ENCODE data around the gene RSU1.
"Not testable (repeated sequence)": the region's sequence is repeated elsewhere in the genome, so short reads cannot be mapped to it uniquely, and the experiment has no call there.

Gene RSU1

DNA sequence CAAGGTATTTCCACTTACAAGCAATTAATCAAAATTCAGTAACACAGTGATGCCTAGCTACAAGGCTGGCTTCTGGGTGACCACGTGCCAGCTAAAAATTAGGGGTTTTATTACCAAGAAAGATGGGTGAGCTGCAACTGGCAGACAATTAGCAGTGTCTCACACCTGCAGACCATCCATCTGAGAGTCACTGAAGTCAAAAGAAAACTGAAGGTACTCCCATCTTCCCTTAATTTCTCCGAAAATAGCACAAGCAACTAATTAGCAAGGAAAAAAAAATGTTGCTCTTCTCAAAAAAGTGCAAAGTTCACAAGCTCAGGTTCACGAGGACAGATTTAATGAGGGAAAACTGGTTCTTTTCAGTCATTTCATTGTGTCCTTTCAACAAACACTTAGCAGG is 28.4 kb downstream of the RSU1 start:
- in situ Hi-C loops (cut with MboI; ENCODE audit: low sequenced_read_pairs), result loop anchor here (25.0 kb wide), 1 partner anchor 901 kb away; no protein-coding TSS in a partner anchor

DNA sequence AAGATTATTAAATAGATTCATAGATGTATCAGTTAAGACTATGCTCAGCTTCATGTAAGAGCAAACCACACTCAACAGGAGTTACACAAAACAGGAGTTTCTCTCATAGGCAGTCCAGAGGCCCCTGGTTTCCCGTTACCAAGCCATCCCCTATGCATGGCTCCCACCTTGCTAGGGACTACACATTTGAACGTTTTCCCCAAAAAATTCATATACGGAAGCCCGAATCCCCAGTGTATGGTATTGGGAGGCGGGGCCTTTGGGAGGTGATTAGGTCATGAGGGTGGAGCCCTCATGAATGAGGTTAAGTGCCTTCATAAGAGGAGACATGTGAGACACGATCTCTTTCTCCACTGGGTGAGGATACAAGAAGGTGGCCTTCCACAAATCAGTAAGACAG is 29.1 kb downstream of the RSU1 start:
- in situ Hi-C loops (cut with MboI; ENCODE audit: low sequenced_read_pairs), result loop anchor here (25.0 kb wide), 1 partner anchor 901 kb away; no protein-coding TSS in a partner anchor

DNA sequence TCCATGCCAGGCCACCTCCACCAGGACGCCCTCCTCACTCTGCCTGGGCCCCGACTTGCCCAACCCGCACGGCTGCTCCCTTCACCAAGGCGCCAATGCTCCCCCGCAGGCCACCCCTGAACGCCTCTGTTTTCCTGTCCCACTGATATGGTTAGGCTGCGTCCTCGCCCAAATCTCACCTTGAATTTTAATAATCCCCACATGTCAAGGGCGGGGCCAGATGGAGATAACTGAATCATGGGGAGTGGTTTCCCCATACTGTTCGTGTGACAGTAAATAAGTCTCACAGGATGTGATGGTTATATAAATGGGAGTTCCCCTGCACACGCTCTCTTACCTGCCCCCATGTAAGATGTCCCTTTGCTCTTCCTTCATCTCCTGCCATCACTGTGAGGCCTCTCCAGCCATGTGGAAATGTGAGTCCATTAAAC is 29.8 kb downstream of the RSU1 start:
- in situ Hi-C loops (cut with MboI; ENCODE audit: low sequenced_read_pairs), result loop anchor here (25.0 kb wide), 1 partner anchor 900 kb away; no protein-coding TSS in a partner anchor

DNA sequence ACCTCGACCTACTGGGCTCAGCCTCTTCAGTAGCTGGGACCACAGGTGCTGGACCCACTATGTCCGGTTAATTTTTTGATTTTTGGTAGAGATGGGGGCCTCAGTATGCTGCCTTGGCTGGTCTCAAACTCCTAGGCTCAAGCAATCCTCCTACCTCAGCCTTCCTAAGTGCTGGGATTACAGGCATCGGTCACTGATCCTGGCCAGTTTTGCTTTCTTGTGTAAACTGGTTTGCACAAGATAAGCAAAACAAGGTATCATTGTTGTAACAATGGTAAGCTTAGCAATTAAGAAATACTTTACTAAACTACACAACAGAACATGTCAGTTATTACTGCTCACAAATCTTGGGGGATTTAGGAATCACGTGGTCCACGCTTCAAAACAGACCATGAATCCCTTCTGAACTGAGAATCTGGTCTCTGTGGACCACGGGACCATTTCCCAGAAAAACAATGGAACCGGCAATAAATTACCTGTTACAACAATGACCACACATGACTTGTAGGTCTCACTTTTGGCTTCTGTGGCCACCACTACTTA is 36.8 kb downstream of the RSU1 start:
- in situ Hi-C loops (cut with MboI; ENCODE audit: low sequenced_read_pairs), result loop anchor here (25.0 kb wide), 1 partner anchor 893 kb away; no protein-coding TSS in a partner anchor

DNA sequence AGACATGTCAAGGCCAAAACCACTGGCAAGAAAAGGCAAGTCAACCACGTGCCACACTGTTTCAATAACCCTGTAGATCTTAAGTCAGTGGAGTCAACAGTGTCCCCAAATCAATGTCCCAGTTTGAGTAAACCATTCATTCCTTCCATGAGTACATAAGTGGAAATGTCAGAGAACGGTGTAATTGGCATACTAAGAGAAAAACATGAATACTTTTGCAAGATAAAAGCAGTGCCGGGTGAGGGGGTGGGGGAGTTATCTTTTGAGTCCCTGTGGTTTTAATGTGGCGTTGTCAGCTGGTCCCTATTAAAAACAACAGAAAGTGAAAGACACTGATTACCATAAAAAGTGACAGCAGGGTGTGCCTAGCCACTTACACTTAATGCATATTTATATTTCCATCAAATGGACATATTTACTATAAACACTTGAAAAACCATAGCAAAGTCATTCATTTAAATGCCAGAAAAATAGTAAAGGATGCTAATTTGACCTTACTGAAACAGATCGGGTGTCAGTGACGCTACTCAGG is 37.8 kb downstream of the RSU1 start:
- in situ Hi-C loops (cut with MboI; ENCODE audit: low sequenced_read_pairs), result loop anchor here (25.0 kb wide), 1 partner anchor 892 kb away; no protein-coding TSS in a partner anchor

DNA sequence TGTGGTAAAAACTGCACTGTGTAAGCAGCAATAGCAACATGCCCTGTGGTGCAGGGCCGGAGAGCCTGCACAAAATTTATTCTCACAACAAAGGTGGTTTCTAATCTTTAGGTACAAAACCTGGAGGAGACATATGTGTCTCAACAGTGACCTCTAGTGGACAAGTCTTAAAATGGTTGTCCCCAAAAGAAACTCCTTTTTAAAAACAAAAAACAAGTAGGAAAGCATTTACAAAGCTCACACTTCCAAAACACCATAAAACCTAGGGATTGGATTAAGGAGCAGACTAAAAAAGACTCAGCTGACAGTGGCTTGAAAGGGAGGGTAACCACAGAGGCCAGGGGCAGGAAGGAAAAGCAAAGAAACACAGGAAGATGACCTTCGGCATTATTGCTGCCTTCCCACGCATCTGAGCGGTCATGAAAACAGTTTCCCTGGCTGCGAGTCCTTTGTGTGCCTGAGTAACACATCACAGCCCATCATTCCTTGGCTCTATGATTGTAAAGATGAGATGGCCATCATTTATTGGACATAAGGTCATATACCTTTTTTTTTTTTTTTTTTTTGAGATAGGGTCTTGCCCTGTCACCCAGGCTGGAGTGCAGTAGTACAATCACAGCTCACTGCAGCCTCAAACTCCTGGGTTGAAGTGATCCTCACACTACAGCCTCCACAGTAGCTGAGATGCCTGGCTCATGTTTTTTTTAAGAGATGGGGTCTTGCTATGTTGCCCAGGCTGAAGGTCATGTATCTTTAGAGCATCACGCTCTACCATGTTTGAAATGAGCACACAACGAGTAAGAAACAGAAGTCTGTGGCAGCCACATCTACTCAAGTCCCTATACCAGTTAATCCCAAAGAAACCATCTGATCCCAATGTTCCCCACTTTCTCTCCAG is 39.5 kb downstream of the RSU1 start:
- in situ Hi-C loops (cut with MboI; ENCODE audit: low sequenced_read_pairs), result loop anchor here (25.0 kb wide), 1 partner anchor 890 kb away; no protein-coding TSS in a partner anchor

DNA sequence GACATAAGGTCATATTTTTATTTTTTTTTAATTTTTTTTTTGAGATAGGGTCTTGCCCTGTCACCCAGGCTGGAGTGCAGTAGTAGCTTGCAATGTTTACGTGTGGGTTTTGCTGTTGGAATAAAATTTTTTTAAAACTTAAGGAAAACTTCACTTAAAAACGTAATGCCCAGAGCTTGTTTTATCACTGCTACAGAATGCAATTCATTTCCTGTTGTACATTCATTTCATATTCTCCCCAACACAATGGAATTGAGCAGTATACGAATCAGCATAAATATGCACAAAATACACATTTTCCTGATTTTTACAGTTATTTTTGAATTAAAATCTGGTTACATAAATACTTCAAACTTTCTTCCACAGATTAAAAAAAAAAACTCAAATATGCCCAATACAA is 40.3 kb downstream of the RSU1 start:
- in situ Hi-C loops (cut with MboI; ENCODE audit: low sequenced_read_pairs), result loop anchor here (25.0 kb wide), 1 partner anchor 890 kb away; no protein-coding TSS in a partner anchor

DNA sequence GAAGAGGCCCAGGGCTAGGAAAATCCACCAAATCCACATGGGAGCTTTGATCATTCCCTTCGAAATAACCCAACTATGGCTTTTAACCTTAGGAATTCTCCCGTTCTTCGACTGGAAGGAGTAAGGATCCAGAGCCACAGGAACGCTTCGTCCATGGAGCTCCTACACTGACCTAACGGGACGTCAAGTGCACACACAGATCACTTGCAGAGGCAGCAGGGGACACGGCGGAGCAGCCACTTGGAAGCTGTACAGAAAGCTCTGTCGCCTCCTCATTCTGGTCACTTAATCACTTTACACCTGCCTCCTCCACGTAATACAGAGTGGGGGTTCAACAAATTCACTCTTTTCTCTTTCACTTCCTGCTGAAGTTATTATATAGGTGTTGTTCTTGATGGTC is 43.9 kb downstream of the RSU1 start:
- in situ Hi-C loops (cut with MboI; ENCODE audit: low sequenced_read_pairs), result no loop called here

DNA sequence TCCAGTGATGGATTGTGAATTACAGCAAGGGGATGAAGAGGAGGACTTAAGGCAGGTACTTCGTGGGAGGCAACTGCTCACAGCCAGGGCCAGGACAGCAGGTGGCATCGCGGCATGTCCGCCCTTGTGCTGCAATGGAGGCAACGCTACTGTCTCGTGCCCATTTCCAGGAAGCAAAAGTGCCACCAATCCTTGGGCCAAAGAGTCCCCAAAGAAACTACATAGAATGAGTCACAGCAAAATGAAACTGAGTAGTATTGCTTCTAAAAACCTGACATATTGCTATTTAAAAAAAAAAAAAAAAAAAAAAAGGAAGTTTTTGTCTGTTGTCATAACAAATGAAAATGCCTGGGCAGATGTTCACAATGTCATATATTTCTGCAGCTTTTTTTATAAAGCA is 46.6 kb downstream of the RSU1 start:
- in situ Hi-C loops (cut with MboI; ENCODE audit: low sequenced_read_pairs), result no loop called here

DNA sequence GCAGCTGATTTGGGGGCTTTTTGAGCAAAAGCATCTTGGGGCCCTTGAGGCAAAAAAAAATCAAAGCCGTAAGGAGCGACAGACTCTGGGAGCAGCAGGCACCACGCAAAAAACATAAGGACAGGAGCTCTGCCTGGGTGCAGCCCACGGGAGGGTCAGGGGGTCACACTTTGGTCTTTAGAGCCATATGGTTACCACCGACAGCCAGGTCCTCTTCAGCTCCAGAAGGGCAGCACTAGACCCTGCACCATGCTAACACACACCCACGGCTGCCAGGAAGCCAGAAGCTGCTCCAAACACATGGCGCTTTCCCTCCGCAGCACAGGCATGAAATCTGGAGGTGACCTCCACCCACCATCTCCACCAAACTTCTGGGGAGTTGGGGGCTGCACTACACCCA is 47.1 kb downstream of the RSU1 start:
- in situ Hi-C loops (cut with MboI; ENCODE audit: low sequenced_read_pairs), result no loop called here

DNA sequence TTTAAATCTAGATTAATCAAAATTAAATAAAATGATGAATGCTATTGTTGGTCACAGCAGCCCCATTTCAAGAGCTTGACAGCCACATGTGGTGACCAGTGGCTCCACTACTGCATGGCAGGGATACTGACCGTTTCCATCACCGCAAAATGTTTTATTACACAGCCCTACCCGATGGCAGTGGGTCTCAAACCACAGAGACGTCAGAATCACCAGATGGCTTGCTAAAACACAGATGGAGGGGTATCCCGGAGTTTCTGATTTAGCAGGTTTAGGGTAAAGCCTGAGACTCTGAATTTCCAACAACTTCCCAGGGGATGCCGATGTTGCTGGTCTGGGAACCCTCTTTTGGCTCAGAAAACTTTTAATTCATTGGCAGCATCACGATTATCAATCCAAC is 47.9 kb downstream of the RSU1 start:
- in situ Hi-C loops (cut with MboI; ENCODE audit: low sequenced_read_pairs), result no loop called here

DNA sequence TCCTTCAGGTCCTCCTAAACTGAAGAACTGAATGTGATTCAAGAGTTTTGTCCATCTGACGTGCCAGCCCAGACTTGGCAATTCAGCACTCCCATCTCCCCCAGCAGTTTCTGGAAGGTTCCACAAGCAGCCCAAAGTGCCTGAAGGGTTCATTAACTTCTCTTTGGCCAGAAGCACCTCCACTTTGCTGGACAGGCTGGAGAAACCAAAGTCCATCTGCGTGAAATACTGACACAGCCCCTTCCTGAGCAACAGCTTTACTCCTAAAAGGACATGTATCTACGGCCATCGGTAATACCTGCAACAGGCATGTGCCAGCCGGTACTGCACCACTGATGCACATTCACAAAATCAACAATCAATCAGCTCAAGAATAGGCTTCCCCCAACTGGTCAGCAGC is 48.5 kb downstream of the RSU1 start:
- in situ Hi-C loops (cut with MboI; ENCODE audit: low sequenced_read_pairs), result no loop called here

DNA sequence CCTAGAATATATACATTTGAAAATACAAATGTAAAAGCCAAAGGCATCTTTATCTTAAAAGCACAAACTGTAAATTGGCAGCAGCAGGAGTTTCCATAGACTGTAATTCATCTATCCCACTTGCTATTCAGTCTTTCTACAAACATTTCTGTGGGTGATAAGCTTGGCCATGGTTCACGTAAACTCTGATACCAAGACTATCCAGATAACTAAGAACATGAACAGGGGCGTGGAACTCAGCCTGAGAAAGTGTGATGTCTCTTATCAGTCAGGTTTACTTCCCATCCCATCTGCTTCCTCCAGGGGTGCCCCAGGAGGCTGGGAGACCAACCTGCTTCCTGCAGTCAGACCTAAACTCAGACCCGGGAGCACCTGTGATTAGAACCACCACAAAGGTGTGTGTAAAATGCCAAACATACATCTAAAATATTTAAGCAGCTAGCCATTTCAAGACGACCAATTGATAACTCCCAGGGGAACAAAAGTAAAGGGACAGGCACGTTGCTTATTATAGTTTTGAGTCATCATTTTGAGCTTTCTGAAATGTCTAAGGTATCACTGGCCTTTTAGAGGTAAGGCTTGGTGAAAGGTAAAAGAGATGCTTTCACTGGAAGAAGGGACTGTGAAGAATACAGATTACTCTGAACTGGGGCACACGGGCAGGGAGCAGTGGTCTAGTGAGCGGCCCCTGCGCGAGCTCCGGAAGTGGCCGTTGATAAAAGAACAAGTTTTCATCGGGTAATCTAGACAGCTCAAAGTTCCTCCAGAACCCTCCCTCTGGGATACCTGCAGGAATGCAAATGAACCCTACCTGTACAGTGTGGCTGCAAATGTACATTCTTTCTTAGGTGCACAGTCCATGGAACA is 51.5 kb downstream of the RSU1 start:
- in situ Hi-C loops (cut with MboI; ENCODE audit: low sequenced_read_pairs), result no loop called here

DNA sequence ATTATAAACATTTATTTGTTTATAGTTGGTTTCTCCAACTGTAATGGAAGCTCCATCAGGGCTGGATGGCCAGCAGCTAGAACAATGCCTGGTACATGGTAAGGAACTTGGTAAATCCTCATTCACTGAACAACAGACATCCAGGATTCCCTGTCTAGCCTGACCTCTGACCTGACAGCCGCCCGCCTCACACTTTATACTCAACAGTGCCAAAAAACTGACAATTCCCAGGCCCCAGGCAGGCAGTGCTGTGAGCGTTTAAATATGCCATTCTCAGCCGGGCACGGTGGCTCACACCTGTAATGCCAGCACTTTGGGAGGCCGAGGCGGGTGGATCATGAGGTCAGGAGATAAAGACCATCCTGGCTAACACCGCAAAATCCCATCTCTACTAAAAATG is 55.9 kb downstream of the RSU1 start:
- in situ Hi-C loops (cut with MboI; ENCODE audit: low sequenced_read_pairs), result no loop called here

DNA sequence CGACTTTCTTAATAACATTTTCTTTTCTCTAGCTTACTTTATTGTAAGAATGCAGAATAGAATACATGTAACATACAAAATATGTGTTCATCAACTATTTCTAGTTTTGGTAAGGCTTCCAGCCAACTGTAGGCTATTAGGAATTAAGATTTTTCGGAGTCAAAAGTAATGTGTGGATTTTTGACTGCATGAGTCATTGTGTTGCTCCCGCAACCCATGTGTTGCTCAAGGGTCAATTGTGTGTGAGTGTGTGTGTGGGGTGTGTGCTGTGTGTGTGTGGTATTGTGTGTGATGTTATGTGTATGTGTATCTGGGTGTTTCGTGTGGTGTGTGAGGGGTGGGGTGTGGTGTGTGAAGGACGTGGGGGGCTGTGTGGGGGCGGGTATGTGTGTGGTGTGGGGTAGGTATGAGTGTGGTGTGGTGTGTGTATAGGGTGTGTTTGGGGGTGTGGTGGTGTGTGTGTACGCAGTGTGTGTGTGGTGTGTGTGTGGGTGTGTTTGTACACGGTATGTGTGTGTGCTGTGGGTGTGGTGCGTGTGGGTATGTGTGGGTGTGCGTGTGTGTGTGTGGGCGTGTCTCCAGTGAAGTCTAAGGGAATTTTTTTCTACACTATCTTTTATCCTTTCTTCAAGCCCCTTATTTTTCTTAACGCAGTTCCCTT is 60.5 kb downstream of the RSU1 start:
- in situ Hi-C loops (cut with MboI; ENCODE audit: low sequenced_read_pairs), result no loop called here

DNA sequence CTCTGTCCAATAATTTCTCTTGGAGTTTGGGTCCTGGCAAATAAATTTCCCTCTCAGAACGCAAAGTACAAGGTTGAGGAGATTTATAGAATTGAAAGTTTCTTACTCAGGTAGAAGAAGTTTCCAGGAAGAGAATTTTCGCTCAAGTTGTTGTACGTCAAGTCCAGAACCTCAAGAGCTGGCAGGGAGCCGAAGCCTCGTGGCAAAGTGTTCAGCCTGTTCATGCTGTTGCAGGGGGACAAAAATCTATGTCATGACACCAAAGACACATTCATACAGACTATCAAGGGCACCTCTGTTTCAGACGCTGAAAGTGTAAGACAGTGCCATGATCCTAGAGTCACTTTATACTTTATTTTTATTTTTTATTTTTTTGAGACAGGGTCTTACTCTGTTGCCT is 62.5 kb downstream of the RSU1 start:
- in situ Hi-C loops (cut with MboI; ENCODE audit: low sequenced_read_pairs), result no loop called here

DNA sequence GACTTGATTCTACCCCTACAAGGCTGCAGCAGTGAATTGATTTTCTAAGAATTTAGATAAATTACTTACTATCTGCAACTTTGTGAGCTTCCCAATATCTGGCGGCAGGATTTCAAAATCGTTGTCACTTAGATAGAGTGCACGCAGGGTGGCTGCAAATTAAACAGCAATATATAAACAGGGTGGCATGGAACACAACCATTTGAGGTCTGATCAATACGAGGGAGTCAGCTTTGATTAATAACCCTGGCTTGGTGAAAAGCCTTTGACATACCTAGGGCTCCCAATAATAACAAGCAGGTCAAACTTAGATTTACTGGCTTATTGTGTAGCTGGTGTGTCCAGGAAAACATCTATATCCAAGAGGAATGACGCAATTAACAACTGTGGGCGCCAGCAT is 64.4 kb downstream of the RSU1 start:
- in situ Hi-C loops (cut with MboI; ENCODE audit: low sequenced_read_pairs), result not testable (repeated sequence)

DNA sequence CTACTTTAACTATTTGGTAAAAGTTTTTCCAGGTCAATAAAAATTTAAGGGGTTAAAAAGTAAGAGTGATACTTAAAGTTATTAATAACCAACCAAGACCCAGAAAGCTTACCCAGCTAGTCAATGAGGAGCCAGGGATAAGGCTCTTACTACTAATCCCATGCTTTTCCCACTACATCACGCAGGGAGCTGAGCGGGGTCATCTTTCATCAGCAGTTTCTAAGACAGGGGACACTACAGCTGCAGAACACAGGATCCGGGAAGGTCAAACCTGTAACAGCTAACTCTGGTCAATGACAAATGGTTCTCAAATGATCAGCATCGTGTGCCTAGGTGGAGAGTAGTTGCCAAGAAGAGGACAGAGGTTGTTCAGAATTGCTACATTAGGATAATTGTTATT is 65.1 kb downstream of the RSU1 start:
- in situ Hi-C loops (cut with MboI; ENCODE audit: low sequenced_read_pairs), result no loop called here

DNA sequence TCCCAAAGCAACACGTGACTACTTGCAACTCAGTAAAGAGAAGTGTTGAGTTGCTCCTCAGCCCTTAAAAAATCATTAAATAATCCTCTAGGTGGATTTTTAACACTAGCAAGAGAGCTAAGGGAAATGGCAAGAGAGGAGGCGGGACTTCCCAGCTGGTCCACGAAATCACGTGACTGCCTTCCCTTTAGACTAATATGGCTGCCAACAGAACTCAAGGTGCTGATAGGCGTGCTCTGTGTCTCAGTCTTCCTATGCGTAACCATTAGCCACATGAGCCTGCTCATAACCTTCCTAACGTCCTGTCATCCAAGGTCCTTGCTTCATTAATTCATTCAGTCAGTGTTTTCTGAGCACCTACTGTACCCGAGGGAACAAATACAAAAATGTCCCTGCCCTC is 66.0 kb downstream of the RSU1 start:
- in situ Hi-C loops (cut with MboI; ENCODE audit: low sequenced_read_pairs), result no loop called here

DNA sequence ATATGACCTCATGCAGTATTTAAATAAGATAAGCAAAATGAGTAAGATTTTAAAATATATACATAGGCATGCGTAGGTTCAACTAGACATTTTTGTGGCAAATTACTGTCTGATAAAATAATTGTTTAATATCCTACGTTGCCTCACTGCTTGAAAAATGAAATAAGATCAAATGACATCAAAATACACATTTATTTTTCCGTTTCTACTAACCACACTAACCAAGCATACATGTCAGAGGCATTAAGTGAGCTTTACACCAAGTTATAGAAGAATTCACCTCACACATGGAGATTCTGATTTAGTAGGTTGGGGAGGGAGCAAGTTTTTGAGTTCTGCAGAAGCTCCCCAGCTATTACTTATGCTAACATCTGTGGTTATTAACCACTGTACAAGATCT is 66.8 kb downstream of the RSU1 start:
- in situ Hi-C loops (cut with MboI; ENCODE audit: low sequenced_read_pairs), result no loop called here

Data from HL-60/S4 (cell line).